AG09319 (cell line): ENCODE measurements around the gene ALOX5AP.

Source experiments
- DNase-seq: peaks from one replicate; pipeline ENCODE4 v3.0.0-alpha.2; 2010; ENCODE audit warnings: low read depth; ENCODE audit errors: extremely low read depth
- CTCF ChIP-seq: IDR thresholded peaks from 2 replicates; pipeline ENCODE4 v1.5.1; 2011; ENCODE audit warnings: low read depth, mild to moderate bottlenecking, inconsistent platforms, low read length, moderate library complexity

The ALOX5AP gene

GRCh38 chr13:30805603-30806011, 70.3 kb downstream of the ALOX5AP start:
- no peak for TF ChIP-seq CTCF
- no peak for DNase-seq

DNA sequence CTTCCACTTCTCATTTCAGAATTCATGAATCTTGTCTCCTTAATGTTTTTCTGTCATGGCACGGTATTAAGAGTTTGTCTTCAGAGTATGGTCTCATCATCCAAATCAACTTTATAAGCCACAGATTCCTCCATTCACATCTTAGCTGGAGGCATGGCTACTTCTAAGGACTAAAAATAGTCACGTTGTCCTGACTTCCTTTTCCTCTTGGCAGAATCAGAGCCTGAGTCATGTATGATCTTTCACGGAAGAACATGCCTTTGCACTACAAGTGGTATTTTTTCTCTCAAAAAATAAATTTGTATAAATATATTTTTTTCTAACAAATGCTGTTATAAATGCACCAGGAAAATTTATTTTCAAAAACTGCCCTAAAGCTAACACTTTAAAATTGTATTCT, 71.4 kb downstream of the ALOX5AP start:
- TF ChIP-seq CTCF = no peak
- peak; percentile 14 for DNase-seq

- TF ChIP-seq CTCF = no peak
- no peak for DNase-seq
Measured at GRCh38 chr13:30807392-30807791, 72.0 kb downstream of the ALOX5AP start.

- DNase-seq = no peak
- TF ChIP-seq CTCF = no peak
Measured at GRCh38 chr13:30808600-30808999, 73.3 kb downstream of the ALOX5AP start.

GRCh38 chr13:30809787-30810186, 74.4 kb downstream of the ALOX5AP start:
- DNase-seq = no peak
- TF ChIP-seq CTCF = no peak

DNA sequence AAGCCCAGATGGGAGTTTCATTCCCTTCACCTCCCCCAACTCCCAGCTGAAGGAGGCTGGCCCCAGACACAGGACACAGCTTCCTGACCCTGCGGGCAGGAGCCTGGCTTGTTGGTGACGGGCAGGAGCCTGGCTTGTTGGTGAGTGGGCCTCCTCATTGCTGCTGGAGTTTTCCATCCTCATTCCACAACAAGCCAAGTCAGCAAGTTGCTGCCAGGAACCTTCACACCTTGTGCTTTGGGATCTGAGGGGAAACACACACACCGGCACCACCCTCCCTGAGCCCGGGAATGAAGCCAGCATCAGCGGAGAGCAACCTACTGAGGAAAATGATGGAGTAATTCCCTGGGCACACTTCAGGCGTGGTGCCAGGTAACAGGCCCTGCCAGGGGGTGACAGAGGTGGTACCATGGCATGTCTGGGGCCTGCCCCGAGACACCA, 74.9 kb downstream of the ALOX5AP start:
- no peak for TF ChIP-seq CTCF
- DNase-seq = no peak

- no peak for DNase-seq
- TF ChIP-seq CTCF = no peak
Measured at GRCh38 chr13:30810801-30811200, 75.5 kb downstream of the ALOX5AP start.
